SW480 (cell line): ENCODE results near the gene RPS6KB1.
"Not testable (repeated sequence)": the region's sequence is repeated elsewhere in the genome, so short reads cannot be mapped to it uniquely, and the experiment has no call there.

Experiments
- DNase-seq: peaks from one replicate; pipeline ENCODE4 v3.0.0-alpha.2; 2016; ENCODE audit warnings: low spot score

The RPS6KB1 gene

GRCh38 chr17:59892924-59893675 lies at the start of gene RPS6KB1, which contains the start of gene TUBD1:
RPS6KB1 (plus strand) TSS chr17:59893121; CDS start chr17:59893185, 64 bp downstream.
TUBD1 (minus strand) TSS chr17:59892943; CDS start chr17:59891002, 1,941 bp downstream.
- peak; percentile 98 for DNase-seq

DNA sequence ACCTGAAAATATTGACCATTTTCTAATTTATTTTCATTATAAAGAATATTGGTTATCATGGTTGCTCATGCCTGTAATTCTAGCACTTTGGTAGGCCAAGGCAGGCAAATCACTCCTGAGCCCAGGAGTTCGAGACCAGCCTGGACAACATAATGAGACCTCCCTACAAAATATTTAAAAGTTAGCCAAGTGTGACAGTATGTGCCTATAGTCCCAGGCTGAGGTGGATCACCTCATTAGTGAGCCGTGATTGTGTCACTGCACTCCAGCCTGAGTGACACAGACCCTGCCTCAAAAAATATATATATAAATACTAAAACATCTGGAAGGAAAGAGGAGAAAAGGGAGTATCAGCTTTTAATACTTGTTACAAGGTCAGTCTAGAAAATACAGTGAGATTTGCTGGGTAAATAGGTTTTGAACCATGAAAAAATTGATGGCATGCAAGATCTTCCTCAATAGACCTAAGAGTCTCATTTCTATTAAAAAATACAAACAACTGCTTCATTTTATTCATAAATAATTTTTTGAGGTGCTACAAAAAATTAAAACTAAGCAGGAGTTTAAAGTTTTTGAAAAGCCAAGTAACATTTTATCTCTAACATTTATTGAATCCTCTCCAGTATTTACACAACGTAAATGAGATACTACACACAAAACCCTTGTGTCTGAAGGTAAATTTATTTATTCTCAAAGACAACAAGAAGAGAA lies 47.9 kb upstream of the RPS6KB1 start:
- DNase-seq, result peak; percentile 54

DNA sequence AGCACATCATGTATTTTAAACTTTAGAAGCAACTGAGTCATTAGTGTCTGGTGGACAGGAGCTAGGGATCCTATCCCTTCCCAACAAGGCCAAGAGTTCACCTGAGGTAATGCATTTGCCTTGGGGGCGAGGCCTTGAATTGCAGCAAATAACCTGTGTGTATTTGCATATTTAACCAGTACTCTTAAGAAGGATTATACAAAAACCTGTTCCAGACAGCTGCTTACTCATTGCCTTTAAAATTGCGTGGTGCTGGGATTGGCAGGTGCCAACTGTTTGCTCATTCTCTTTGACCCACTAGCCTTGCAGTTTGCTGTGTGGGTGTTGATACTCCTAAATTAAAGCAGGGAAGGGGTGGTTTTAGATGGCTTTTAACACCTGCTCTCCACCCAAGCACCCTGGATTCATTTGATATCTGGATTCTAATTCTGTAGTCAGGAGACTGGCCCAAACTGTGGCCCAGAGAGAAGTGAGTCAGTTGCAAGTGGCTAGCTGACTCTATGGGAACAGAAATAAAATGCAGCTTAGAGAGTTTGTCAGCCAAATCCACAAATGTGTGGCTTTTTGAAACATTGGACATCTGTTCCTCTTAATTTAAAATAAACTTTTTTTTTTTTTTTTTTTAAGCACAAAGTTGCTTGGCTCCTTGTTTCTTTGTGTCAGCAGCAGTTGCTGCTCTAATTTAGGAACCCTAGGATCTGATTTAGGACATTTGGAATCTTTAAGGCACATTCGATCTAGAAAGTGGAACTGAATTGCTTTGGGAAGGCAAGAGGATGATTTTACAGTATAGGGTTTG lies 47.1 kb upstream of the RPS6KB1 start:
- peak; percentile 94 for DNase-seq

DNA sequence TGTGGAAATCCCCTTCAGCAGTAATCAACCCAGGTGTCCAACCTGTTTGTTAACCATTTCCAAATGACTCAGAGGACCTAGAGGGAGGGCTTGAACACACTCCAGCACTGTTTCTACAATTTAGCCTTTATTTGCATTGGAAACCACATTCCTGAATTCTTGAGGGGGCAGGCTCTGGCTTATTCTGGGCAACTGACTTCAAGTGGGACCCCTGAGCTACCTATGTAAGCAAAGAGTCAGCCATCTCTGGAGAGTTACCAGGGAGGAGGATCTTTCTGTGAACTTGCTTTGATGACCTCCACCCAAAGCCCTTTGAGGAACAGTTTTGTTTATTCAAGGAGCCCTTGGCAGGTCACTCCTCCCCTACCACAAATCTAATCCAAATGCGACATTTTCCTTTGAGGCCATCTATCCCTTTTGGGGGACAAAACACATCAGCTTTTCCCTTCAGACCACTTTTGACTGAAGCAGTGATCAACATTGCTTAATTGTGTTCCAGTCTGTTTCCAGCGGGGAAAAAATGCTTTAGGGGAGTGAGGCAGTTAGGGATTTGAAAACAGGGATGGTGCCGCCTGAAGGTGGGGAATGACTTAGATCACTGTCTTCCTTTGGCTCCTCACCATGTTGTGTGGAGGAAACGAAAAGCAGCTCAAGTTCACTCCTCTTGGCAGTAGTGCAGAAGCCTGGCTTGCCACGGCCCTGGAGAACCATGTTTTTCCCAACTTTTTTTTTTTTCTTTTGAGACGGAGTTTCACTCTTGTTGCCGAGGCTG lies 46.3 kb upstream of the RPS6KB1 start:
- peak; percentile 92 for DNase-seq

DNA sequence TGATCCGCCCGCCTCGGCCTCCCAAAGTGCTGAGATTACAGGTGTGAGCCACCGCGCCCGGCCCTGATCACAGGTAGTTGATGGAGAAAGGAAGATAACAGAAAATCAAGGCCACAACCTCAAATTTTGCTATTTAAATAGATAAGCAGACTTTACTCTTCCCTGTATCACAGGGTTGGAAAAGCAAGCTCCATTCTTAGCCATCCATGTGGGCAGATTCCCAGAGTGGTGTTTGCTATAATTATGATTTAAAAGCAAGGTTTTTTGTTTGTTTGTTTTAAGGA lies 44.6 kb upstream of the RPS6KB1 start:
- no peak for DNase-seq

GRCh38 chr17:59848778-59849177 lies 44.1 kb upstream of the RPS6KB1 start:
- no peak for DNase-seq

- not testable (repeated sequence) for DNase-seq
Measured at GRCh38 chr17:59850311-59850710, 42.6 kb upstream of the RPS6KB1 start.

DNA sequence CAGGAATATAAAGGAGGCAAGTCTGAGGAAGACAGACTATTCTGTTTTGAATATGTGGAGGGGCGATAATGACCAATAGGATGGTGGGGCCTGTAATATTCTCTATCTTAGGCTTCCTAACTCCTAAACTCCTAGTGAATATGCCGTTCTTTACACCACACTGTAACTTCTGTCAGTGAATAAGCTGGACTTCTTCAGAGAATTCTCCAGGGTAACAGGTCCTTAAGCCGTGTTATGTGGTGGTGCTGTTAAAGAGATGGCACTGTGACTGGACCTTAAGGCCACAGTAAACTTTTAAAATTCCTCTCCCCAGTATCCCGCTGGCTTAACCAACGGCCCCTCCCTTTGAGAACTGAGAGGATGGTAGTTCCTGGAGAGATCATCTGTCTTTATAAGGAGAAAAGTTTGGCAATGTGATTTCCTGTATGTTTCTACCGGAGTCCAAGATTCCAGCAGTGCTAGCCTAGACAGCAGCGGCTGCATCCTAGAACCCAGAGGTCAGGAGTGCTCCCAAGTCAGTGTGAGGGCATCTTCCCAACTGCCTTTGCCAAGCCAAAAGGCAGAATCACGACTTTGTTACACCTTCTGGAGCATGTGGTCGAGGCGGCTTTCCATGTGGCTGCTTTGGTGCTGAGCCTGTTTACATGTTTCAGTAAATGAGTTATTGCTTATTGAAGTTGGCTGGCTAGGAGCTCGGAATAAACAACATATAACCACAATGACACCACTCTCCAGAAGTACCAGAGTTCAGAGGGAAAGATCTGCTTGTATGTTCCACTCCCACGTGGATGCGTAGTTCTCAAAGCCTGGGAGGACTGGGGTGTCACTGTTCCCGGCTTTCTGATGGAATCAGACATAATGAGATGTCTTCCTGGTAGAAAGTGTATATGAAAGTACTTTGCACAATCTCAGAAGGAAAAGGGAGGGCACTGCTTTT lies 41.2 kb upstream of the RPS6KB1 start:
- peak; percentile 91 for DNase-seq

DNA sequence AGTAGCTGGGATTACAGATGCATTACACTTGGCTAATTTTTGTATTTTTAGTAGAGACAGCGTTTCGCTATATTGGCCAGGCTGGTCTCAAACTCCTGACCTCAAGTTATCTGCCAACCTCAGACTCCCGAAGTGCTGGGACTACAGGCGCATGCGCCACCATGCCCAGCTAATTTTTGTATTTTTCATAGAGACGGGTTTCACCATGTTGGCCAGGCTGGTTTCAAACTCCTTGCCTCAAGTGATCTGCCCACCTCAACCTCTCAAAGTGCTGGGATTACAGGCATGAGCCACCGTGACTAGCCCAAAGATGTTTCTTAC lies 40.1 kb upstream of the RPS6KB1 start:
- DNase-seq, result not testable (repeated sequence)

GRCh38 chr17:59853168-59853918 lies 39.6 kb upstream of the RPS6KB1 start:
- peak; percentile 89 for DNase-seq

DNA sequence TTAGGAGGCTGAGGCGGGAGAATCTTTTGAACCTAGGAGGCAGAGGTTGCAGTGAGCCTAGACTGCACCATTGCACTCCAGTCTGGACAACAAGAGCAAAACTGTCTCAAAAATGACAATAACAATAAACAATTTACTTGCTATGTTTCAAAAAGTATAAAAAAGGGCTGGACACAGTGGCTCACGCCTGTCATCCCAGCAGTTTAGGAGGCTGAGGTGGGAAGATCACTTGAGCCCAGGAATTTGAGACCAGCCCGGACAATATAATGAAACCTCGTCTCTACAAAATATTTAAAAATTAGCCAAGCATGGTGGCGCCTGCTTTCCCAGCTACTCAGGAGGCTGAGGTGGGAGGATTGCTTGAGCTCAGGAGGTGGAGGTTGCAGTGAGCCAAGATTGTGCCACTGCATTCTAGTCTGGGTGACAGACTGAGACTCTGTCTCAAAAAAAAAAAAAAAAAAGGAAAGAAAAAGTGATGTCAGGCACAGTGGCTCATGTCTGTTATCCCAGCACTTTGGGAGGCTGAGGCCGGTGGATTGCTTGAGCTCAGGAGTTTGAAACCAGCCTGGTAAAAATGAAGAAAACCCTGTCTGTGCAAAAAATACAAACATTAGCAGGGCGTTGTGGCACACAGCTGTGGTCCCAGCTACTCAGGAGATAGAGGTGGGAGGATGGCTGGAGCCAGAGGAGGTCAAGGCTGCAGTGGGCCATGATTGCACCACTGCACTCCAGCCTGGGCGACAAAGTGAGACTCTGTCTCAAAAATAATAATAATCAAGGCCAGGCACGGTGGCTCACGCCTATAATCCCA lies 38.8 kb upstream of the RPS6KB1 start:
- DNase-seq, result not testable (repeated sequence)

DNA sequence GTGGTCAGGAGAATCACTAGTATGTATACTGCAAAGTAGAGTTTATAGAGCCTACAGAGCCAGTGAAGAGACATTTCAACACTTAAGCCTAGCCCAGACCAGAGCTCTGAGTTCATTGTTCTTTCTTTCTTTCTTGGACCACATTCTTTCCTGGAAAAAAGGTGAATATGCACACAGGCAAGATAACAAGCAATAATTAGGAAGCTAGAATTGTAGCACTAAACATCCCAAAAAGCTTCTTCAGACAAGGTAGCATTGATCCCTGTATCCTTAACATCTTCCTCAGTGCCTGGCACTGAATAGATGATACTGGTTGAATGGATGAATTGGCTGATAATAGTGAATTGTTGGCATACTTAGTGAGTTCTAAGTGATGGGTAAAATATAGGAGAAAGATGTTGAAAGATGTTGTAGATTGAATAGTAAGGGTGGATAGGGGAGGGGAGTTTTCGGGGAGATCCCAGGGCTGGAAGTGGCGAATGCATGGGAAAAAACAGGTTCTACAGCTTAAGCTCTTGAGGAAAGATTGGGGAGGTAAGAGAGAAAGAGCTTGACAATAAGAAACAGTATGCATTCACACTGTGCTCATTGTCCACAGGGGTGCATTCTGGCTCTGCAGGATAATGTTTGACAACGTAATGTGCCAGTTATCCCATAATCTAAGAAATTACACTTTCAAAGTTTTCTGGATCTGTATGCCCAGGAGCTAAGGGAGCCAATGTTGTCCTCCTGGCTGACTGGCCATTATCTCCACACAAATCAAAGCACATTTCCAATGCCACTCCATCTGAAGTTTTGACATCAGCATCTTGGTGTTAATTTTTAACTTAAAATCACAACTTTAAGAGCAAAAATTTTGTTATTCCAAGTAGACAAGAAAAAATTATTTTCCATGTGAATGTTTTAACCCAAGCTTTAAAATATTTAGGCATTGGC lies 35.8 kb upstream of the RPS6KB1 start:
- no peak for DNase-seq

- no peak for DNase-seq
Measured at GRCh38 chr17:59858167-59858816, 34.6 kb upstream of the RPS6KB1 start.

- no peak for DNase-seq
Measured at GRCh38 chr17:59858932-59859331, 34.0 kb upstream of the RPS6KB1 start.

DNA sequence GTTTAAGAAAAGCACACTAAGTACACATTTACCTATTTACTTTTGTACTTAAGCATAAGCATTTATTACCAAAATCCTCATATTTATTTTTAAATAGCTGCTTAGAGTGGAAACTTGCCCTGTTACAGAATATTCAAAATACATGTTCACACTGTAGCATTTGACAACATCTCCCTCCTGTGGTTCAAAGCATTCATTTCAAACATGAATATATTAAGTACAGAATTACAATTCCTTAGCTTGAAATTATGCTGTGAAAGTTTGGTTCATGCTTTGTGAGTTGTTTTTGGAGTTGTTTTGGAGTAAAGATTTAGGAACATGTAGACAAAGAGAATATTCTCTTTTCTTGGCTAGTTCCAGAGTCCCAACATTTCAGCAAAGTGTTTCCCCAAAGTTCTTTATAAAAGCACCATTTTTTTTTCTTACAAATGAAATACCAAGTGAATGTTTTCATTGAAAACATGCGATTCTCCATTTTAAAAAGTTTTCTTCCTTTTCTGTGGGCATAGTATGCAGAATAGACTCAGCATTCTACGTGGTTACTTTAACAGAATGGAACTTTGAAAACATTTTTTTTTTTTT lies 33.4 kb upstream of the RPS6KB1 start:
- DNase-seq, result peak; percentile 62

DNA sequence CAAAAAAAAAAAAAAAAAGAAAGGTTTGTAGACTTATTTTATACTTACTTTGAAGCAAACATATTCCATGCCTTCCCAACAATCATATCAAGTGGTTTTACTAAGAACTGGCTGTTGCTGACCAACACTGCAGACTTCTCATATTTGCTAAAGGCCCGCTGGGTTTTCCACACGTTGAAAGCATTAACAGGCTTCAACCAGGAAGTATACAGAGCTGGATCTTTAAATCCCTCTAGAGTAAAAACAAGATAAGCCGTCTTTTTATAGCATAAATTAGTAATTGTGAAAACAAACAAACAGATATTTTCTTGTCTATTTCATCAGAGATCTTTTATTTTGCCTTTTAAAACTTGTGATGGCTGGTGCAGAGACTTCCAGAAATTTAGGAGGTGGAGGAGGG lies 29.3 kb upstream of the RPS6KB1 start:
- DNase-seq, result no peak

- DNase-seq, result no peak
Measured at GRCh38 chr17:59869941-59870218, 23.0 kb upstream of the RPS6KB1 start.

DNA sequence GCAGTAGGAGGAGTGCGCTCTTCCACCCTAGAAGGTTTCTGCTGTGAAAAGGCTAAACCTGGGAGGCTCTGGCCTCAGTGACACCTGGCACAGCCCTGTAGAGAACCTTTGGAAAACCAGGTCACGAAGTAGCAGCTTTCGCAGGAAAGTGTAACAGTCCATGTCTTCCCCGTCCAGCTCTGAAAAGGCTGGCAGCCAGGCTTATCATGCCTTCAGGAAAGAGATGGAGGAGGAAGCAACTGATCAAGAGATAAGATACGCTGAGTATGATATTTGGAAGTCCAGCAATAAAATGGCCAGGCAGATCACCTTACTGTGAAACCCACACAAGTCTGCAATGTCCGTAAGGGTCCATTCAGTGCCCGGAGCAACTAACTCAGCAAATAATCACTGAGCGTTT lies 22.4 kb upstream of the RPS6KB1 start:
- DNase-seq, result no peak
